ENCODE results near the gene SUGP2. TPM values are rescaled to one million over a fixed set of nuclear protein-coding genes. Genes with fewer than 3 reads are reported as not detected.

Gene SUGP2
- polyA plus RNA-seq, 1 donor (not counting 4 experiments of a cell fraction or from before 2014, with no cell fraction given): 51.2 TPM

DNA sequence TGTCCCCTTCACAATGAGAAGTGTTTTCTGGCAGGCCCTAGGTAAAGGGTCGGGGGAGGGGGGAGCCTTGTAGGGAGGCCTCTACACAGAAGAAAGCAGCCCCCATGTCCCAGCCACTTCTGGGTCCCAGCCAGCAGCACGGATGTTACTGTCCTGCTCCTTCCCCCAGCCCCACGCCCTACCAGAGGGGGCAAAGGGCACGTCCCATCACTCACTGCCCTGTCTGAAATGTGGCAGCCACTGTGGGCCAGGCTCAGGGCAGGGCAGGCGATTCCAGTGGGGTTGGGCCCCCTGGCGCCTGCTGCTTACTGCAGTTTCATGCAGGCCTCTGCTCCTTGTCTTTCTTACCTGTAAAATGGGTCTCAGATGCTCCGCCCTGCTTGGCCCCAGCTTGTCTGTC, 24.4 kb upstream of the SUGP2 start:
- Histone ChIP-seq H3K9ac (ENCODE audit: control insufficient read depth, extremely low read depth, insufficient read depth, low read length) (no peak overlapping the region), H3K4me3 (ENCODE audit: control insufficient read depth in 2 of 3, extremely low read depth in 1 of 3, insufficient read depth in 2 of 3, low read depth in 1 of 3, low read length in 3 of 3) (no peak overlapping the region), H3K27ac (ENCODE audit: control insufficient read depth, insufficient read depth, low read length) (no peak overlapping the region), H3K4me1 (ENCODE audit: control insufficient read depth, extremely low read depth, insufficient read depth, low read length) (peaks cover 3% of the 10 kb centered on the region), H4K20me1 (ENCODE audit: control insufficient read depth, extremely low read depth, insufficient read depth, low read length) (no peaks in the 10 kb centered on the region), H2AFZ (ENCODE audit: control insufficient read depth, low read length) (no peak overlapping the region), H3K4me2 (ENCODE audit: control insufficient read depth, extremely low read depth, insufficient read depth, low read depth, low read length) (no peak overlapping the region), H3K79me2 (ENCODE audit: control insufficient read depth, insufficient read depth, low read length) (no peaks in the 10 kb centered on the region), H3K9me3 (ENCODE audit: control insufficient read depth, low read depth, low read length) (no peaks in the 10 kb centered on the region), H3K9me1 (ENCODE audit: control insufficient read depth, extremely low read depth, insufficient read depth, low read length) (peaks cover 4% of the 10 kb centered on the region), H3K36me3 (ENCODE audit: control insufficient read depth in 2 of 2, extremely low read depth in 1 of 2, insufficient read depth in 2 of 2, low read length in 2 of 2) (peaks cover 28 to 31% of the 10 kb centered on the region in 2 experiments), H3K27me3 (ENCODE audit: control insufficient read depth, extremely low read depth, insufficient read depth, low read length) (no peaks in the 10 kb centered on the region)
- DNase-seq (ENCODE audit: low read depth, low spot score) (no peak), FAIRE-seq (no peak)
- TF ChIP-seq EZH2 (IDR thresholded peaks at IDR 0.05; ENCODE audit: low read length) (no peak), CTCF (optimal IDR thresholded peaks at IDR 0.05 in 1 of 3, IDR thresholded peaks at IDR 0.05 in 1 of 3, conservative IDR thresholded peaks at IDR 0.05 in 1 of 3; ENCODE audit: extremely low read depth in 1 of 3, insufficient read depth in 2 of 3, low read length in 3 of 3) (no peak)
- dilution Hi-C loops (cut with MboI; ENCODE audit: extremely low pct_ligation_motif_present, low sequenced_read_pairs): no loop called here

DNA sequence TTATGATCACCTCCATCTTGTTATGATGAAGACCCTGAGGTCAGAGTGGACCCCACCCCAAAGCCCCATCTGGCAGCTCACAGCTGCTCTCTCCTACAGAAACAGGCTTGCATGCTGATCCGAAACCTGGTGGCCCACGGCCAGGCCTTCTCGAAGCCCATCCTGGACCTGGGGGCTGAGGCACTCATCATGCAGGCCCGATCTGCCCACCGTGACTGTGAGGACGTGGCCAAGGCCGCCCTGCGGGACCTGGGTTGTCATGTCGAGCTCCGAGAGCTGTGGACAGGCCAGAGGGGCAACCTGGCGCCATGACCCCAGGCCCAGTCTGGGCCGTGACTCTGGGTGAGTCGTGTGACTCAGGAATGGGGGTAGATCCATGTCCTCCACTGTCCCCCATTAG, 24.0 kb upstream of the SUGP2 start:
- Histone ChIP-seq H3K4me1 (ENCODE audit: control insufficient read depth, extremely low read depth, insufficient read depth, low read length) (peaks cover 2% of the 10 kb centered on the region), H3K4me2 (ENCODE audit: control insufficient read depth, extremely low read depth, insufficient read depth, low read depth, low read length) (no peak overlapping the region), H3K9ac (ENCODE audit: control insufficient read depth, extremely low read depth, insufficient read depth, low read length) (no peak overlapping the region), H4K20me1 (ENCODE audit: control insufficient read depth, extremely low read depth, insufficient read depth, low read length) (no peaks in the 10 kb centered on the region), H2AFZ (ENCODE audit: control insufficient read depth, low read length) (no peak overlapping the region), H3K36me3 (ENCODE audit: control insufficient read depth in 2 of 2, extremely low read depth in 1 of 2, insufficient read depth in 2 of 2, low read length in 2 of 2) (peaks cover 32 to 35% of the 10 kb centered on the region in 2 experiments), H3K79me2 (ENCODE audit: control insufficient read depth, insufficient read depth, low read length) (no peaks in the 10 kb centered on the region), H3K9me3 (ENCODE audit: control insufficient read depth, low read depth, low read length) (no peaks in the 10 kb centered on the region), H3K4me3 (ENCODE audit: control insufficient read depth in 2 of 3, extremely low read depth in 1 of 3, insufficient read depth in 2 of 3, low read depth in 1 of 3, low read length in 3 of 3) (no peak overlapping the region), H3K27me3 (ENCODE audit: control insufficient read depth, extremely low read depth, insufficient read depth, low read length) (no peaks in the 10 kb centered on the region), H3K27ac (ENCODE audit: control insufficient read depth, insufficient read depth, low read length) (no peak overlapping the region), H3K9me1 (ENCODE audit: control insufficient read depth, extremely low read depth, insufficient read depth, low read length) (peaks cover 4% of the 10 kb centered on the region)
- no peak for DNase-seq (ENCODE audit: low read depth, low spot score)
- no peak for TF ChIP-seq CTCF (optimal IDR thresholded peaks at IDR 0.05 in 1 of 3, IDR thresholded peaks at IDR 0.05 in 1 of 3, conservative IDR thresholded peaks at IDR 0.05 in 1 of 3; ENCODE audit: extremely low read depth in 1 of 3, insufficient read depth in 2 of 3, low read length in 3 of 3)
- TF ChIP-seq EZH2 (IDR thresholded peaks at IDR 0.05; ENCODE audit: low read length): no peak
- dilution Hi-C loops (cut with MboI; ENCODE audit: extremely low pct_ligation_motif_present, low sequenced_read_pairs): no loop called here
- FAIRE-seq: no peak

Measured in keratinocyte (primary cell).